Fibroblast of mammary gland (primary cell): ENCODE data around the gene ARHGAP5.

Experiments used
- DNase-seq: peaks from one replicate; pipeline ENCODE4 v3.0.0-alpha.2; 2010; ENCODE audit warnings: low read depth
- H3K4me3 ChIP-seq: 2 replicates; pipeline ENCODE4 v1.5.1; 2011; ENCODE audit warnings: low read depth, mild to moderate bottlenecking, low read length, moderate library complexity; ENCODE audit not compliant: control insufficient read depth
- CTCF ChIP-seq: conservative IDR thresholded peaks from 2 replicates; pipeline ENCODE4 v1.5.1; 2011; ENCODE audit warnings: low read depth, low read length, inconsistent platforms; ENCODE audit not compliant: control insufficient read depth, insufficient read depth

The ARHGAP5 gene

GRCh38 chr14:32142341-32142740 lies 65.2 kb downstream of the ARHGAP5 start:
- no peak for TF ChIP-seq CTCF
- H3K4me3 ChIP-seq = no peak overlapping the region

GRCh38 chr14:32142754-32143437 lies 65.8 kb downstream of the ARHGAP5 start:
- no peak for TF ChIP-seq CTCF
- DNase-seq = no peak
- H3K4me3 ChIP-seq = no peak overlapping the region

More at GRCh38 chr14:32142341-32142740, 65.2 kb downstream of the ARHGAP5 start:
- DNase-seq = no peak

GRCh38 chr14:32150392-32150791 lies 73.3 kb downstream of the ARHGAP5 start:
- no peak overlapping the region for H3K4me3 ChIP-seq
- TF ChIP-seq CTCF = no peak
- no peak for DNase-seq

- no peak overlapping the region for H3K4me3 ChIP-seq
- DNase-seq = no peak
- TF ChIP-seq CTCF = no peak
These were observed 88.9 kb downstream of the ARHGAP5 start for GRCh38 chr14:32166029-32166428.

- no peak for TF ChIP-seq CTCF
- H3K4me3 ChIP-seq = no peak overlapping the region
- DNase-seq = no peak
These were observed 89.8 kb downstream of the ARHGAP5 start for GRCh38 chr14:32166924-32167323.

GRCh38 chr14:32167907-32168306 lies 90.8 kb downstream of the ARHGAP5 start:
- no peak overlapping the region for H3K4me3 ChIP-seq
- DNase-seq = no peak
- no peak for TF ChIP-seq CTCF
